HEK293 (cell line): ENCODE results near the gene GUCY1B1.

Experiments used
- CTCF ChIA-PET: fragments of 350-600 bp; formaldehyde crosslinking; extraction: SDS; loops from one replicate; lab custom pipeline; 2021; ENCODE audit warnings: antibody characterized with exemption; lab: Yijun Ruan, JAX
- POLR2A ChIA-PET: fragments of 300-600 bp; formaldehyde crosslinking; extraction: SDS; loops from one replicate; lab custom pipeline; 2020; ENCODE audit warnings: antibody characterized with exemption, inconsistent platforms; lab: Yijun Ruan, JAX
- H3K27ac ChIP-seq: fragments of 200-500 bp; sonication (Bioruptor generic); 2 replicates; pipeline ENCODE4 v1.5.1; 2014; ENCODE audit warnings: low read depth, low read length, control low read depth, inconsistent platforms; ENCODE audit errors: extremely low read depth
- H3K36me3 ChIP-seq, 2 experiments: fragments of 200-500 bp in 1 of 2; sonication (Bioruptor generic) in 1 of 2; 1 replicate in 1 of 2; 2 replicates in 1 of 2; pipeline ENCODE4 v1.5.1; 2014 to 2017; ENCODE audit warnings: inconsistent platforms in 2 of 2, low read length in 2 of 2; ENCODE audit not compliant: control insufficient read depth in 2 of 2, insufficient read depth in 1 of 2
- H3K4me1 ChIP-seq: fragments of 200-500 bp; sonication (Bioruptor generic); 2 replicates; pipeline ENCODE4 v1.5.1; 2014; ENCODE audit warnings: mild to moderate bottlenecking, low read length, inconsistent platforms; ENCODE audit not compliant: control insufficient read depth, insufficient read depth
- H3K4me3 ChIP-seq: 2 replicates; pipeline ENCODE4 v1.5.1; 2011; ENCODE audit warnings: low read depth, mild to moderate bottlenecking, control low read depth, low read length, moderate library complexity
- H3K9me3 ChIP-seq: fragments of 200-500 bp; sonication (Bioruptor generic); 2 replicates; pipeline ENCODE4 v1.5.1; 2014; ENCODE audit warnings: low read depth, low read length, inconsistent platforms; ENCODE audit not compliant: control insufficient read depth, insufficient read depth
- FEZF1 ChIP-seq: fragments of 450-650 bp; formaldehyde crosslinking; IDR thresholded peaks from 2 replicates; pipeline ENCODE4 v1.5.1; 2016; ENCODE audit warnings: missing biosample characterization, missing genetic modification characterization
- KLF9 ChIP-seq: fragments of 450-650 bp; formaldehyde crosslinking; IDR thresholded peaks from 2 replicates; pipeline ENCODE4 v1.5.1; 2016; ENCODE audit warnings: missing biosample characterization, missing genetic modification characterization, low read depth
- RBAK ChIP-seq: fragments of 450-650 bp; formaldehyde crosslinking; IDR thresholded peaks from 2 replicates; pipeline ENCODE4 v1.5.1; 2016; ENCODE audit warnings: missing biosample characterization, missing genetic modification characterization
- ZFP3 ChIP-seq: fragments of 450-650 bp; formaldehyde crosslinking; IDR thresholded peaks from 2 replicates; pipeline ENCODE4 v1.5.1; 2016; ENCODE audit warnings: low read depth, missing biosample characterization, missing genetic modification characterization
- ZFP37 ChIP-seq: fragments of 450-650 bp; formaldehyde crosslinking; IDR thresholded peaks from 2 replicates; pipeline ENCODE4 v1.5.1; 2016; ENCODE audit warnings: missing biosample characterization, missing genetic modification characterization
- ZNF112 ChIP-seq: fragments of 450-650 bp; formaldehyde crosslinking; IDR thresholded peaks from 2 replicates; pipeline ENCODE4 v1.5.0; 2017; ENCODE audit warnings: missing biosample characterization, missing genetic modification characterization
- ZNF169 ChIP-seq: fragments of 450-650 bp; formaldehyde crosslinking; IDR thresholded peaks from 2 replicates; pipeline ENCODE4 v1.5.1; 2016; ENCODE audit warnings: missing biosample characterization, missing genetic modification characterization
- ZNF335 ChIP-seq: fragments of 450-650 bp; formaldehyde crosslinking; conservative IDR thresholded peaks from 2 replicates; pipeline ENCODE4 v1.5.1; 2016; ENCODE audit warnings: missing biosample characterization, missing genetic modification characterization
- ZNF391 ChIP-seq: fragments of 450-650 bp; formaldehyde crosslinking; IDR thresholded peaks from 2 replicates; pipeline ENCODE4 v1.5.1; 2016; ENCODE audit warnings: low read depth, missing biosample characterization, missing genetic modification characterization, borderline replicate concordance
- ZNF394 ChIP-seq: fragments of 450-650 bp; formaldehyde crosslinking; IDR thresholded peaks from 2 replicates; pipeline ENCODE4 v1.5.1; 2016; ENCODE audit warnings: missing biosample characterization, missing genetic modification characterization, mild to moderate bottlenecking, moderate library complexity, borderline replicate concordance
- ZNF433 ChIP-seq: fragments of 450-650 bp; formaldehyde crosslinking; IDR thresholded peaks from 2 replicates; pipeline ENCODE4 v1.5.1; 2016; ENCODE audit warnings: missing biosample characterization, missing genetic modification characterization, low read depth
- ZNF548 ChIP-seq: fragments of 450-650 bp; formaldehyde crosslinking; IDR thresholded peaks from 2 replicates; pipeline ENCODE4 v1.5.1; 2016; ENCODE audit warnings: missing biosample characterization, missing genetic modification characterization
- ZSCAN23 ChIP-seq: fragments of 450-650 bp; formaldehyde crosslinking; IDR thresholded peaks from 2 replicates; pipeline ENCODE4 v1.5.1; 2016; ENCODE audit warnings: missing biosample characterization, missing genetic modification characterization
- TF ChIP-seq, protein P1 (sequence below): fragments of 450-650 bp; formaldehyde crosslinking; IDR thresholded peaks from 2 replicates; pipeline ENCODE4 v1.5.1; 2016; ENCODE audit warnings: missing biosample characterization, missing genetic modification characterization
- TF ChIP-seq, protein P2 (sequence below): fragments of 450-650 bp; formaldehyde crosslinking; conservative IDR thresholded peaks from 2 replicates; pipeline ENCODE4 v1.5.1; 2016; ENCODE audit warnings: low read depth, missing biosample characterization, missing genetic modification characterization
- TF ChIP-seq, protein P3 (sequence below): fragments of 450-650 bp; formaldehyde crosslinking; IDR thresholded peaks from 2 replicates; pipeline ENCODE4 v1.5.1; 2016; ENCODE audit warnings: missing biosample characterization, missing genetic modification characterization

The GUCY1B1 gene

DNA sequence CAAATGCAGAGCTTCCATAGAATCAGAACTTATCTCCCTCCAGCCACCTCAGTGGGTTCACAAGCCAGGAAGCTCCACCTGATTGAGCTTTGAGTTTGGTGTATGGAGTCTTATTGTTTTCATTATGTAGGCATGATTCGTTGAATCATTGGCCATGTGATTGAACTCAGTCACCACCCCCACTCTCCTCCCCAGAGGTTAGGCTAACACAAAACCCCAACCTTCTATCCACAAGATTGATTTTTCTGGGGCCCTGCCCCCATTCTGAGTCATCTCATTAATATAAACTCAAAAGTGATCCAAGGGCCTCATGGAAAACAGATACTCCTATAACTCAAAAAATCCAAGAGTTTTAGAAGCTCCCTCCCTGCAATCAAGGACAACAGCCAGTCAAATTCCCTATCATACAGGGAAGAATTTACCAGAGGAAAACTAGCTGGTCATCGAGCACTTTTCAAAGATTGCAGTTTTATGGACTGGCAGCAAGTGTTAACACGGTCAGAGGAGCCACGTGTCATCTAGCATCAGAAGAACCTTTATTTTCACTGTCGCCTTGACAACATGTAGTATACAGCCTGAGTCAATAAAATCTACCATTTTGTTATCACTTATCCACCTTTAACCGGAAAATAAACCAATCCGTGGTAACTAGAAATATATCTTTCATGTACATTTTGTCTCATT, 35.9 kb upstream of the GUCY1B1 start:
- Histone ChIP-seq H3K36me3 (no peaks in the 10 kb centered on the region), H3K4me1 (no peaks in the 10 kb centered on the region)
- no peak for TF ChIP-seq RBAK
- no peak for TF ChIP-seq ZNF391 (tag by site-specific recombination)
- TF ChIP-seq, all 188 proteins: peak for 0
- Histone ChIP-seq H3K9me3 (no peaks in the 10 kb centered on the region), H3K4me3 (no peak overlapping the region), H3K27ac (no peak overlapping the region)
- ChIA-PET CTCF (no interaction called here), POLR2A (no interaction called here)

DNA sequence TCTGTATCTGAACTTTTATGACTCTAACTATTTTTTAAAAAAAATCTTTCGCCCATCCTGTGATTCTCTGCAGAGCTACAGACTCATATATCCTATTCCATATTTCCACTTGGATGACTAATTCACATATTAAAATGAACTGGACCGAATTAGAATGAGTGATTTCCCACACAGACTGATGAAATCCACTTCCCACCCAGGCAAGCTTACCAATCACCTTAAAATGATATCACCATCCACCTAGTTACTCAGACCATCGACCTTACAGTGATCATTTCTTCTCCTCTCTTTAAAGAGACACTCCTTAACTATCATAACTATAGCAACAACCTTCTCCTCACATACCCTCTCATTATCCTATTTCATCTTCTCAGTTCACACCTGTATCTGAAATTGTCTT, 34.1 kb upstream of the GUCY1B1 start:
- TF ChIP-seq ZNF169 (tag by site-specific recombination) (no peak), ZNF112 (no peak)
- TF ChIP-seq, protein P1, sequence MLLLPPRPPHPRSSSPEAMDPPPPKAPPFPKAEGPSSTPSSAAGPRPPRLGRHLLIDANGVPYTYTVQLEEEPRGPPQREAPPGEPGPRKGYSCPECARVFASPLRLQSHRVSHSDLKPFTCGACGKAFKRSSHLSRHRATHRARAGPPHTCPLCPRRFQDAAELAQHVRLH (tag by site-specific recombination), result no peak
- ChIA-PET POLR2A (no interaction called here), CTCF (interaction anchor here (1.1 kb wide), 1 partner anchor 85 kb away, joined by 3 read pairs; no protein-coding TSS in a partner anchor)
- H3K4me1 ChIP-seq, result no peaks in the 10 kb centered on the region
- H3K27ac ChIP-seq, result no peak overlapping the region
- no peak overlapping the region for H3K4me3 ChIP-seq
- no peaks in the 10 kb centered on the region for H3K36me3 ChIP-seq
- no peaks in the 10 kb centered on the region for H3K9me3 ChIP-seq

DNA sequence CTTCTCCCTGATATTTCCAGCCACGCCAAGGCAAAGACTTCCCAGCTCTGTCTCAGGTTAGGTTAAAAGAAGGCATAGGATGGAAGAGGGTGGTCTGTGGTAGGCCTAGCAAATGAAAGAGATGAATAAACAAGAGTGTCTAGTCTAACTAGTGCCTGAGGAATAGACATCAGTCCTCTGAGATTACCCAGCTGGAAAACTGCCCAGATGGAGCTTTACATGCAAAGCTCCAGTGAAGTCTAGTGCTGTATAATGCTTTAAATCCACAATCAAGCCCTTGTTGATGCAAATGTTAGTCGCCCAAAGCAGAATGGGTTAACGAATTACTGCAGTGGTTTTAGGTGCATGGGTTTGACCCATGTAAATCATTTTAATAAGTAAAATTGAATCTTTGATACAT, 24.8 kb upstream of the GUCY1B1 start:
- H3K36me3 ChIP-seq, result no peaks in the 10 kb centered on the region
- POLR2A ChIA-PET, result no interaction called here
- H3K4me1 ChIP-seq, result no peaks in the 10 kb centered on the region
- H3K9me3 ChIP-seq, result no peaks in the 10 kb centered on the region
- no peak overlapping the region for H3K27ac ChIP-seq
- CTCF ChIA-PET, result no interaction called here
- TF ChIP-seq ZFP3 (tag by site-specific recombination), result no peak
- no peak for TF ChIP-seq ZNF433 (tag by site-specific recombination)
- TF ChIP-seq ZSCAN23, result no peak
- no peak for TF ChIP-seq ZNF335
- TF ChIP-seq, protein P2, sequence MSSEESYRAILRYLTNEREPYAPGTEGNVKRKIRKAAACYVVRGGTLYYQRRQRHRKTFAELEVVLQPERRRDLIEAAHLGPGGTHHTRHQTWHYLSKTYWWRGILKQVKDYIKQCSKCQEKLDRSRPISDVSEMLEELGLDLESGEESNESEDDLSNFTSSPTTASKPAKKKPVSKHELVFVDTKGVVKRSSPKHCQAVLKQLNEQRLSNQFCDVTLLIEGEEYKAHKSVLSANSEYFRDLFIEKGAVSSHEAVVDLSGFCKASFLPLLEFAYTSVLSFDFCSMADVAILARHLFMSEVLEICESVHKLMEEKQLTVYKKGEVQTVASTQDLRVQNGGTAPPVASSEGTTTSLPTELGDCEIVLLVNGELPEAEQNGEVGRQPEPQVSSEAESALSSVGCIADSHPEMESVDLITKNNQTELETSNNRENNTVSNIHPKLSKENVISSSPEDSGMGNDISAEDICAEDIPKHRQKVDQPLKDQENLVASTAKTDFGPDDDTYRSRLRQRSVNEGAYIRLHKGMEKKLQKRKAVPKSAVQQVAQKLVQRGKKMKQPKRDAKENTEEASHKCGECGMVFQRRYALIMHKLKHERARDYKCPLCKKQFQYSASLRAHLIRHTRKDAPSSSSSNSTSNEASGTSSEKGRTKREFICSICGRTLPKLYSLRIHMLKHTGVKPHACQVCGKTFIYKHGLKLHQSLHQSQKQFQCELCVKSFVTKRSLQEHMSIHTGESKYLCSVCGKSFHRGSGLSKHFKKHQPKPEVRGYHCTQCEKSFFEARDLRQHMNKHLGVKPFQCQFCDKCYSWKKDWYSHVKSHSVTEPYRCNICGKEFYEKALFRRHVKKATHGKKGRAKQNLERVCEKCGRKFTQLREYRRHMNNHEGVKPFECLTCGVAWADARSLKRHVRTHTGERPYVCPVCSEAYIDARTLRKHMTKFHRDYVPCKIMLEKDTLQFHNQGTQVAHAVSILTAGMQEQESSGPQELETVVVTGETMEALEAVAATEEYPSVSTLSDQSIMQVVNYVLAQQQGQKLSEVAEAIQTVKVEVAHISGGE (tag by site-specific recombination), result no peak
- TF ChIP-seq FEZF1 (tag by site-specific recombination), result no peak
- no peak for TF ChIP-seq ZFP37 (tag by site-specific recombination)
- no peak for TF ChIP-seq ZNF548 (tag by site-specific recombination)
- no peak for TF ChIP-seq KLF9
- no peak for TF ChIP-seq ZNF394 (tag by site-specific recombination)
- TF ChIP-seq, protein P3, sequence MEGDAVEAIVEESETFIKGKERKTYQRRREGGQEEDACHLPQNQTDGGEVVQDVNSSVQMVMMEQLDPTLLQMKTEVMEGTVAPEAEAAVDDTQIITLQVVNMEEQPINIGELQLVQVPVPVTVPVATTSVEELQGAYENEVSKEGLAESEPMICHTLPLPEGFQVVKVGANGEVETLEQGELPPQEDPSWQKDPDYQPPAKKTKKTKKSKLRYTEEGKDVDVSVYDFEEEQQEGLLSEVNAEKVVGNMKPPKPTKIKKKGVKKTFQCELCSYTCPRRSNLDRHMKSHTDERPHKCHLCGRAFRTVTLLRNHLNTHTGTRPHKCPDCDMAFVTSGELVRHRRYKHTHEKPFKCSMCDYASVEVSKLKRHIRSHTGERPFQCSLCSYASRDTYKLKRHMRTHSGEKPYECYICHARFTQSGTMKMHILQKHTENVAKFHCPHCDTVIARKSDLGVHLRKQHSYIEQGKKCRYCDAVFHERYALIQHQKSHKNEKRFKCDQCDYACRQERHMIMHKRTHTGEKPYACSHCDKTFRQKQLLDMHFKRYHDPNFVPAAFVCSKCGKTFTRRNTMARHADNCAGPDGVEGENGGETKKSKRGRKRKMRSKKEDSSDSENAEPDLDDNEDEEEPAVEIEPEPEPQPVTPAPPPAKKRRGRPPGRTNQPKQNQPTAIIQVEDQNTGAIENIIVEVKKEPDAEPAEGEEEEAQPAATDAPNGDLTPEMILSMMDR (tag by site-specific recombination), result no peak
- H3K4me3 ChIP-seq, result no peak overlapping the region
